GM19397 (cell line): Measurements from ENCODE around the gene NDUFS8.

Experiments
- ATAC-seq: cut with Tn5 transposase; IDR thresholded peaks from one replicate; pipeline ENCODE4 v1.9.1; 2021; ENCODE audit warnings: mild to moderate bottlenecking, moderate library complexity; ENCODE audit not compliant: unreplicated experiment

The NDUFS8 gene

DNA sequence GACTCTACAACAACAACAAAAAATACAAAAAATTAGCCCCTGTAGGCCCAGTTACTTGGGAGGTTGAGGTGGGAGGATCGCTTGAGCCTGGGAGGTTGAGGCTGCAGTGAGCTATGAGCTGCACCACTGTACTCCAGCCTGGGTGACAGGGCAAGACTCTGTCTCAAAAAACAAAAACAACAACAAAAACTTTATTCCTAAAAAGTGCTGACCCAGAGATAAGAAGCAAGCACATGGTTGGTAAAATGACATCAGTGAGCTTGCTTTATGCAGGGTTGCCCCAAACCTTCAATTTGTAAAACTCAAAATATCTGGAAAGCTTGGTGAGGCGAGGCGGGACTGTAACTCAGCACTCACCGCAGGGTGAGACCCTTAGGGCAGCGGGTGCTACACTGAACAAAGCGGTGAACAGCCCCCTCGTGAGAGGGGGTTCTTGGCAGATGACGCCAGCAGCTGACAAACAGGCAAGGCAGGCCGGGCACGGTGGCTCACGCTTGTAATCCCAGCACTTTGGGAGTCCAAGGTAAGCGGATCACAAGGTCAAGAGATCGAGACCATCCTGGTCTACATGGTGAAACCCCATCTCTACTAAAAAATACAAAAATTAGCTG lies 4.9 kb downstream of the NDUFS8 start:
- no peak for ATAC-seq

DNA sequence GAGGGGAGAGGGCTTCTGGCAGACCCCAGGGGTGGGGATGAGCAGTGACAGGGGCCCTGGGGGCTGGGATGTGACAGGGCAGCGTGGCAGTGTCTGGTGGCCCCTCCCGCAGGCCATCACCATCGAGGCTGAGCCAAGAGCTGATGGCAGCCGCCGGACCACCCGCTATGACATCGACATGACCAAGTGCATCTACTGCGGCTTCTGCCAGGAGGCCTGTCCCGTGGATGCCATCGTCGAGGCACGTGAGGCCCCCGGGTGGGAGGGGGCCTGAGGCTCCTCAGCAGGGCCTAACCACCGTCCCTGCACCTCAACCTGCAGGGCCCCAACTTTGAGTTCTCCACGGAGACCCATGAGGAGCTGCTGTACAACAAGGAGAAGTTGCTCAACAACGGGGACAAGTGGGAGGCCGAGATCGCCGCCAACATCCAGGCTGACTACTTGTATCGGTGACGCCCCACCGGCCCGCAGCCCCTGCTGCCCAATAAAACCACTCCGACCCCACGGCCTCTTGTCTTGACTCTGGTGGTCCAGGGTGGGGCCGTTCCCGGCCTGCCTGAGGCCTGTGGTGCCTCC lies 5.7 kb downstream of the NDUFS8 start:
- ATAC-seq = no peak

DNA sequence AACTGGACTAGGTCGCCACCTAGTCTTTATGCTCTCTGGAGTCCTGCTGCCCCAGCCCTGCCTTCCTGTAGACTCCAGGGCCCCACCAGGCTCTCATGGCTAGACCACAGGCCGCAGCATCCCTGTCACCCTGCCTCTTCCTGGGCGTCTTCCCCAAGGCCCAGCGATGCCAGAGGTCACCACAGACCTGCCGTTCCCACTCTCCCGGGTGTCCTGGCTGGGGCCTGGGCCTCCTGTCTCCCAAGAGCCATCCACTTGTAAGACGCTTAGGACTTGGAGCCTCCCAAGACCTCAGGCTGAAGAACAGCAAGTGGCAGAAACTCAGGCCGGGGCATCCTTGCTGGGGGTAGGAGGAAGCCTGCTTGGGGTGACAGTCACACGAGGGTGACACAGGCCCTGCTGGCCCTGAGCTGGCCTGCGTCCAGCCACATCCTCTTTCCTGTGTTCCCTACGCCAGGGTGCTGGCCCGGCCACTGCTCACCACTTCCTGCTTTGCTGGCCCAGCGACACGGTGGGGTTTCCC lies 6.3 kb downstream of the NDUFS8 start:
- ATAC-seq = no peak

DNA sequence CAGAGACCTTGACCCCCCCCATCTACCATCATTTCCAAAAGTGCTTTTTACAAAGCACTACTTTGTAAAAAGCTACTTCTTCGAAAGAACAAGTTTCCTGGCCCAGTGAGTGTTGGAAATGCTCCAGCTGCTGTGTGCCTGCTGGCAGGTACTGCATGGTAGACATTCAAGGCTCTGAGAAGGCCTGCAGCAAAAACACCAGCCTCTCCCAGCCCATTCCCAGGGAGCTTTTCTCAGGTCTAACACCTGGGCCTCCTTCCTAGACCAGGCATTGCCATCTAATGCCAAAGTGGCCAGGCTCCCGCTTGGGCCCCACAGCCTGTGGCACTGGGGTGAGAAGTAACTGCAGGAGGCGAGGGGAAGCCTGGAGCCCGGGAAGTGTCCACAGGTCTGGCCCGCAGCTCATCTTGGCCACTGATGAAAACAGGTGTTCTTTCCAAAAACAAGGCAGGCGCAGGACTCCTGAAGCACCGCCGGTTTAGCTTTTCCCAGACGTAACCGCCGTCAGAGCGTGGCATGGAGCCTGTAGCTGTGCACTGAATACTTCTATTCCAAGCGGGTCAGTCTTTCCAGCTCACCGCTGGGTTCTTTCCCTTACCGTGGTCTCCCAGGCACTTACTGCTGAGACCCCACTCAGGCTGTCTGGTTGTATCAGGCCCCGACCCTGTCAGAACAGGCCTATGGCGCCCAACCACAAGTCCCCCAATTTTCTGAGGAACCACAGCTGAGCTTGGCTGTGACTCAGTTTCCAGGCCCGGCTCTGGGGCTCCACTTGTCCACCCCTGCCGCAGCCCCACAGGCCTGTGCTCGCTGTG lies 7.1 kb downstream of the NDUFS8 start:
- no peak for ATAC-seq

DNA sequence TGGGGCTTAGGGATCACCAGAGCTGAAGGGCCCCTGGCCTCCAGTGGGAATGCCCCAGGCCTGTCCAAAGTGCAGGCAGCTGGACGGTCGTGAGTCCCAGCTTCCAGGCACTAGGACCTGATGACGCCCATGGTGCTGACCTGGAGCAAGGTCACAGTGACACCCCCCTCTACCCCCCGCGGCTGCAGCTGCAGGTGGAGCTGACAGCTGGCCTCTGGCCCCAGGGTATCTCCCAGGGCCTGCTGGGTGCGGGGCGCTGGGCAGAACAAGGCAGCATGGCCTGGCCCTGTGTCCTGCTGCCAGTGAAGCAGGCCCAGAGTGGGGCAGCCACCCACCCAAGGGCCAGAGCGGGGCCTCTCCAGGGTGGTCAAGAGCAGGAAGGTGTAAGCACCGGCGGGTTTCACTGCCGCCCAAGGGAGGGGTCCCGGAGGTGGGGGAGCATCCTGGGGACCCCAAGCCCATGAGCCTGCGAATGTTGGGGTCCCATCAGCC lies 7.8 kb downstream of the NDUFS8 start:
- no peak for ATAC-seq

DNA sequence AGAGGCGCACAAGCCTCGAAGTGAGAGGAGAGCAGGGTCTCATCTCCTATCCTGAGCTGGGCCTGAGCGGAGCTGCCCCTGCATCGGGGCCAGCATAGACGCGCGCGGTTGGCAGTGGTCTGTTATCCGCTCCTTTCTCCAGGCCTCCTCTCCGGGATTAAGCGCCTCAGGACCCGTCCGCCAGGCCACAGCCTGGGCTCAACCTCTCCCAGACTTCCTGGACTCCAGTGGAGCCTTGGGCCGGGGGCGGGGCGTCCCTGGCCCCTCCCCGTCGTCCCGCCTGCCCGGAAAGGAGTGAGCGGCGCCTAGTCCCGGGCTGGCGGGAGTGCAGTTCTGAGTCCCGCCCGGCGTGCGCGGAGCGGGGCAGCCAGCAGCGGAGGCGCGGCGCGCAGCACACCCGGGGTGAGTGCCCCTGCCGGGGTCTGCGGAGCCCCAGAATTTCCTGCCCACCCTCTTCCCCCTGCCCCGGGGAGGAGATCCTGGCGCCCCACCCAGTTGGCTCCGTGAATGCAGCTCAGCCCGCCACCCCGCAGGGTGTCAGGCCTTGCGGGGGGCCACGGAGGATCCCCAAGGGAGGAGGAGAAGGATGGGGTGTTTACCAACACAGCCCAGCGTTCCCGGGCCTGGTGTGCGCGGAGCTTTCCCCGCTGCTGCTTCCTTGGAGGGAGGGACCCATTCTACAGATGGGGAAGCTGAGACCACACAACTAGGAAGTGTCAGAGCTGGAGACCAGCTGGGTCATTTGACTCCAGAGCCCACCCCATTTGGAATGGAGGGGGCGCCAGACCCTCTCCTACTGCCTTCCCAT lies 8.4 kb downstream of the NDUFS8 start, which contains the start of gene TCIRG1:
TCIRG1 (plus strand) TSS at position 308 of the 808 bp plus-strand sequence. CDS start 2,247 bp downstream, outside the sequence.
- ATAC-seq = no peak

DNA sequence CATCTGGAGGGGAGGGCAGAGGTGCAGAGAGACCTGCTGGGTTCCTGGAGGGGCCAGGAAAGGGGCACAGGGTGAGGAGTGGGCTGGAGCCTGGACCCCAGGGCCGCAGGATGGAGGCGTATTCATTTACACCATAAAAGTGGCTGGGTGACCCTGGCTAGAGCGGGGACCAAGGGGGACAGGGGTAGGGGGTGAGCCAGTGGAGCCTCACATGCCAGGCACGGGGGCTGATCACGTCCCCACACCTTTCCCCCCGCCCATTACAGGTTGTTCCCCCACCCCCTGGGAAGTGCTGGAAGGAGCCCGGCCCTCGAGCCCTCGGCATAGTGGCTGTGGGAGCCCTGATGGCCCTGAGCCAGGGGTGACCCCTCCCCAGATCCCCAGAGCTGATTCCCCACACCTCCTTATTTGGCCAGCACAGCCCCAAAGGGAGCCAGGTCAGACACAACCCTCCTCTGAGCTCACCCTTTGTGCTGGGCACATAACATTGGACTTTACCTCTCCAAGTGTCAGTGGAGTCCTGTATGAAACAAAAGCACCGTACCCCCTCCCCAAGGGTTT lies 9.1 kb downstream of the NDUFS8 start:
- ATAC-seq = no peak

DNA sequence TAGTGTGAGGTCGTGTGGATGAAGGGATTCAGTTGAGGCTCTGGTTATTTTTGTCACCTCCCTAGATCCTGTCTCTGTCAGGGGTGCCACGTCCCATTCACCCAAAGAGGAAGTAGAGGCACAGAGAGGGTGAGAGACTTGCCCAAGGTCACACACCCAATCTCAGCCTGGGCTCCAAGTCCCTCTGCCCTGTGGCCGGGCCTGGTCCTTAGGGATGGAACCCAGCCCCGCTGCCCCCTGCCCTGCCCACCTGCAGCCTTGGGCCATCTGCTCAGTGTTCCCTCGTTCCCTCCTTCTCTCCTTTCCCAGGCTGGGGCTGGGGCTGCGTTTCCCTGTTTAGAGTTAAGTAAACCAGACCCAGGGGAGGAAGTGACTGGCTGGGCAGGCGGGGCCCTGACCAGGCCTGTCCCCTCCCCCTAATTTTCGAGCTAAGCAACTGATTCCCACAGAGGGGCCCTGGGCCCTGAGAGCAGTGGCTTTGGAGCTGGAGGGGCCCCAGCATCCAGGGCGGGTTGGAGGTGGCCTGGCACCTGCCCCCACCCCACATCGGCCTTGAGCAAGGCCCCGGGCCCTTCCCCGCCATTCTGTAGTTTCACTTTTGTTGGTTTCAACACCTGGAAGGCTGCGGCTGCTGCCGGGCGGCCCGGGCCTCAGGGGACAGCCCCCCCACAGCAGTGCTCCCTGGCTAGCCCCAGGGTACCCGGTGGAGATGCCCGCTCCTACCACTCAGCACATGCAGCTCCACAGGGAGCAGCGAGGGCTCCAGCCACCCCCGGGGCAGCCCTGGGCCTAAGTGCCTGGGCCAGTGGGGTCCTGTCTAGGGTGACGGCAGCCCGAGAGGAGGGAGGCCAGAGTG lies 9.8 kb downstream of the NDUFS8 start:
- ATAC-seq = peak; percentile 45

DNA sequence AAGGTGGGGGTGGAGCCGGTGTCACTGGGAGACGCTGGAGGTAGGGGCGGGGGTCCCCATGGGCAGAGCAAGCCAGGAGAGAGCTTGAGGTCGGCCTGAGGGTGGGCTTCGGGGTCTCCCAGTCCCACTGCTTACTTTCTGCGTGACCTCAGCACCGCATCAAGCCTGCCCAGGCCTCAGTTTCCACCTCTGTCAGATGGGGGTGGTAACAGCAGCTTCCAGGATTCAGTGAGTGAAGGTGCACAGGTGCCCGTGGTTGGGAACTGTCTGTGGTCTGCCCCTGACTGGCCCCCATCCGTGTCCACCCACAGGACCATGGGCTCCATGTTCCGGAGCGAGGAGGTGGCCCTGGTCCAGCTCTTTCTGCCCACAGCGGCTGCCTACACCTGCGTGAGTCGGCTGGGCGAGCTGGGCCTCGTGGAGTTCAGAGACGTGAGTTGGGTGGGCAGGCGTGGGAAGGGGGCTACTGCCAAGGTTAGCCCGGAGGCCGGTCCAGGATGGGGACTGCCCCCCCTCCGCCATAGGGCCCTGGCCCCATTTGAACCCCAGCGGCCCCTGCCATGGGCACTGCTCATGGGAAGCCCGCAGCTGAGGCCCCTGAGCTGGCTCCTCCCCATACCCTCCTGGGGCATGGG lies 10.6 kb downstream of the NDUFS8 start:
- ATAC-seq = no peak

DNA sequence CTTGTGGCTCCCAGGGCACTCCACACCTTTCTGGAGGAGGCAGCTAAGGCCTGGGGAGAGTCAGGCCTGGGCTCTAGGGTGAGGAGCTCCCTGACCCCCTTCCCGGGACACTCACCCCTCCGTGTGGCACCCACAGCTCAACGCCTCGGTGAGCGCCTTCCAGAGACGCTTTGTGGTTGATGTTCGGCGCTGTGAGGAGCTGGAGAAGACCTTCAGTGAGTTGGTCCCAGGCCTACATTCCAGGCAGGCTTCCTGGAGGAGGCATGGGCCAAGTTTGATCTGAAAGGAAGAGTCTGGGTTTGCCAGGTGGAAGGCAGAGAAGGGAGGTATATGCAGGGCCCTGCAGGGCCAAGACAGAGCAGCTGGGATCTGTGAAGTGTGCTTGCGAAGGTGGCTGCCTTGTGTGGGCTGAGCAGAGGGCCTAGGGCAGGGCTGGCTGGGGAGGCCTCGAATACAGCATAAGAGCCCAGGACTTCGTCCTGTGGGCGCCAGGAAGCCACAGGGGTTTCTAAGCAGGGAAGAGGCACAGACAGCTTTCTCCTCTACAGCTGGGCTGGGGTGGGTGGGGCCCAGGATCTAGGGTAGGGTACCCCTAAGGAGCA lies 11.2 kb downstream of the NDUFS8 start:
- ATAC-seq = no peak

DNA sequence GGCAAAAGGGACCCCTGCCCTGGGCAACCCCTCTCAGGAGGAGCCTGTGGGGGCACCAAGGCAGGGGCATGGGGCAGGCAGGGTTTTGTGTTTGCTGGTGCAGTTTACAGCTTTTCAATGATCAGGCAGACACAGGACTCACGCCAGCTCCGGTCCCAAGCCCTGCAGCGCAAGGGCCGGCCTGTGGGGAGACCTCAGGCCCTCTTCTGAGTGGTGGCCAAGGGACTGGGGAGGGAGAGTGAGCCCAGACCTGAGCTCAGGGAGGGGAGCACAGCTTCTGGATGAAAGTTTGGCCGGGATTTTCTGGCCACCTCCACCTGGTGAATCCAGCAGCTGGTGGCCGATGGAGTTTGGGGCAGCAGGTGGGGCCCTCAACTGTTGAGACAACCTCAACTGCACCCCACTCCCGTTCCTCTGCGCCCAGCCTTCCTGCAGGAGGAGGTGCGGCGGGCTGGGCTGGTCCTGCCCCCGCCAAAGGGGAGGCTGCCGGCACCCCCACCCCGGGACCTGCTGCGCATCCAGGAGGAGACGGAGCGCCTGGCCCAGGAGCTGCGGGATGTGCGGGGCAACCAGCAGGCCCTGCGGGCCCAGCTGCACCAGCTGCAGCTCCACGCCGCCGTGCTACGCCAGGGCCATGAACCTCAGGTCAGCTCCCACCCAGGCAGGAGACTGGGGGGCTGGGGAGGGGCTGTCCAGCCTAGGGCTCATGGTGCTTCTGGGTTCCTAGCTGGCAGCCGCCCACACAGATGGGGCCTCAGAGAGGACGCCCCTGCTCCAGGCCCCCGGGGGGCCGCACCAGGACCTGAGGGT lies 11.9 kb downstream of the NDUFS8 start:
- no peak for ATAC-seq

DNA sequence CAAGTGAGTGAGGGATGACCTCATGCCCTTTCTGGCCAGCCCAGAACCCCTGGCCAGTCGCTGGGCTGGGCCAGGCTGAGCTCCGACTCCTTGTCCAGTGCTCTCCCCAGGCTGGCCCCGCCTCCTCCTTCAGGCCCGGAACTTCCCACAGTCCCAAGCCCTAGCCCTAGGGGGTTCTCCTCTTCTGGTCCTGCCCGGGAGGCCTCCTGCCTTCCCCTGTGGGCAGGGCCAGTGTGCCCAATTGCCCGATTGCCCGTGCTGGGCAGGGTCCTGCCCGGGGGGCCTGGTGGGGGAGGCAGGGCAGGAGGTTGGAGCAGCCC lies 12.5 kb downstream of the NDUFS8 start:
- no peak for ATAC-seq

DNA sequence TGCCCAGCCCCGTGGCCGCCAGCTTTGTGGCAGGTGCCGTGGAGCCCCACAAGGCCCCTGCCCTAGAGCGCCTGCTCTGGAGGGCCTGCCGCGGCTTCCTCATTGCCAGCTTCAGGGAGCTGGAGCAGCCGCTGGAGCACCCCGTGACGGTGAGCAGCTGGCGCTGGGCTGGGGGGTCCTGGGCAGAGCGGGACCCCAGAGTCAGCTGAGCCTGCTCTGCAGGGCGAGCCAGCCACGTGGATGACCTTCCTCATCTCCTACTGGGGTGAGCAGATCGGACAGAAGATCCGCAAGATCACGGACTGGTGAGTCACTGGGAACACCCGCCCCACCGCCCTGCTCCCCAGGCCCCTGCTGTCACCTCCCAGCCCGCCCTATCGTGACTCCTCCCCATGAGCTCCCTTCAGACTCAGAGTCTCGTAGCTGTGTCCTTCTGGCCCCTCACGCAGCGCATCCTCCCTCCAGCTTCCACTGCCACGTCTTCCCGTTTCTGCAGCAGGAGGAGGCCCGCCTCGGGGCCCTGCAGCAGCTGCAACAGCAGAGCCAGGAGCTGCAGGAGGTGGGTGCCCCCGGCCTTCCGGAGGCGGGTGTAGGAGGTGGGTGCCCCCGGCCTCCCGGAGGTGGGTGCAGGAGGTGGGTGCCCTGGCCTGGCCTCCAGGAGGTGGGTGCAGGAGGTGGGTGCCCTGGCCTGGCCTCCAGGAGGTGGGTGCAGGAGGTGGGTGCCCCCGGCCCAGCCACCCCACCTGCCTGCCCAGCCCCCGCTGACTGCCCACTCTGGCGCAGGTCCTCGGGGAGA lies 13.1 kb downstream of the NDUFS8 start:
- ATAC-seq = no peak

DNA sequence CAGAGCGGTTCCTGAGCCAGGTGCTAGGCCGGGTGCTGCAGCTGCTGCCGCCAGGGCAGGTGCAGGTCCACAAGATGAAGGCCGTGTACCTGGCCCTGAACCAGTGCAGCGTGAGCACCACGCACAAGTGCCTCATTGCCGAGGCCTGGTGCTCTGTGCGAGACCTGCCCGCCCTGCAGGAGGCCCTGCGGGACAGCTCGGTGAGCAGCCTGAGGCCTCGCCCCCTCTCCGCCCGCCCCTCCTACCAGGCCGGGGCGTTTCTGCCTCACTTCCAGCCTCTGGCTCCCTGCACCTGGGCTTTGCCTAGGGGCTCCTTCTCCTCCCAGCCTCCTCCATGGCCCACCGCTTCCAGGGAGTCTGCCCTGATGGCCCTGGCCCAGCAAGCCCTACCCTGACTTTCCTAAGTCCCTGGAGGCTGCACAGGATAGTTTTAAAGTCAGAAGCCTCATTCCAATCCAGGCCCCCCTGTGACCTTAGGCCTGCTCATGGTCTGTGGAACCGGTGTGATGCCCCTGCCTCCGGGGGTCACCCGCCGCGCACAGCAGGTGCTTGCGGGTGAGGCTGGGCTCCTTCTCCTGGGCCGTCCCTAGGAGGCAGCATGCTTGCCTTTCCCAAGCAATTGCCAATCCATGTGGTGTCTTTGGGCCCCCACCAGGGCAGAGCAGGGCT lies 13.8 kb downstream of the NDUFS8 start:
- no peak for ATAC-seq

DNA sequence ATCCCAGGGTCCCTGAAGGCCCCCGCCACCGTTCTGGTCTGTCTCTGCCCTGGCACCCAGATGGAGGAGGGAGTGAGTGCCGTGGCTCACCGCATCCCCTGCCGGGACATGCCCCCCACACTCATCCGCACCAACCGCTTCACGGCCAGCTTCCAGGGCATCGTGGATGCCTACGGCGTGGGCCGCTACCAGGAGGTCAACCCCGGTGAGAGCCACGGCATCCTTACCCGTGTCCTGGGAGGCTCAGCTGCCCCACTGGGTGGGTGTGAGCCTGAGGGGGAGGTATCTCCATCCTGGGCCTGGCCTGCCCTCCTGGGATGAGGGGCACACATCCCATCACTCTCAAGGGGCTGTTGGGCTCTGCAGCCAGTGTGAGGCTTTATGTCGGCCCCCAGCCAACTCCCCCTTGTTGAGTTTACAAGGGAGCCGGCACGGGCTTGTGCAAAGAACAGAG lies 14.4 kb downstream of the NDUFS8 start:
- no peak for ATAC-seq

DNA sequence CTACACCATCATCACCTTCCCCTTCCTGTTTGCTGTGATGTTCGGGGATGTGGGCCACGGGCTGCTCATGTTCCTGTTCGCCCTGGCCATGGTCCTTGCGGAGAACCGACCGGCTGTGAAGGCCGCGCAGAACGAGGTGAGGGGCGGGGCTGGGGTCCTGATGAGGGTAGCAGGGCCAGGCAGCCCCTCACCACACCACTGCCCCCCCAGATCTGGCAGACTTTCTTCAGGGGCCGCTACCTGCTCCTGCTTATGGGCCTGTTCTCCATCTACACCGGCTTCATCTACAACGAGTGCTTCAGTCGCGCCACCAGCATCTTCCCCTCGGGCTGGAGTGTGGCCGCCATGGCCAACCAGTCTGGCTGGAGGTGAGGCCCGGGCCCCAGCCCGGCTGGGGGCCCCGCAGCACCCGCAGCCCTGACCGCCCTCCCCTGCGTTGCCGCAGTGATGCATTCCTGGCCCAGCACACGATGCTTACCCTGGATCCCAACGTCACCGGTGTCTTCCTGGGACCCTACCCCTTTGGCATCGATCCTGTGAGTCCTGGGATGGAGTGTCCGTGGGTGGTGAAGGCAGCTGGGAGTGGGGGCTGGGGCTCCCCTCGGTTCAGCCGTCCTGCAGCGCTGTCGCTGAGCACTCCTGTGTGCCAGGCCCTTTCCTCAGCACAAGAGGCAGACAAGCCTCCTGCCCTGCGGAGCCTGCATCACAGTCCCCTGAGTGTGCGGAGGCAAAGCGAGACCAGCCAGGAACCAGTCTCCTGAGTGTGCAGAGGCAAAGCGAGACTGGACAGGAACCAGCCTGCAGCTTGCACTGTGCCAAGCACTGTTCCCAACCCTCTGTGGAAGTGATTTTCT lies 17.2 kb downstream of the NDUFS8 start:
- ATAC-seq = no peak
